ENCODE measurements around the gene SRBD1. TPM values are rescaled to one million over a fixed set of nuclear protein-coding genes. Genes with fewer than 3 reads are reported as not detected.

SRBD1 gene
- total RNA-seq, 1 experiment from 2014 or later, result 20.6 TPM

DNA sequence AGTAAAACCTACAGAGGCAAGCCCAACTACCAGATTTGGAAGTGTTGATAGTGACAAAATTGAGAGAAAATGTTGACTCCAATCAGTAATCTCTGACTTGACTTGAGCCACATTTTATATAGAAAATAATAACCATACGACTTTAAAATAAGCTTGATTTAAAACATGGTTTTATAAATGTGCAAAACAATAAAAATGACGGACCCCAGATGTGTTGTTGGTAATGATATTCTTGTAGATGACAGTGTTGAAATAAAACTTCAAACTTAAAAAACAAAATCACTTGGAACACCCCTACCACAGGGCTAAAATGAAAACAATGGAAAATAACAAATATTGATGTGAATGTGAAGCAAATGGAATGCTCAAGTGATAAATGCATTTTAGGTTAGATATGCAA lies 188.1 kb downstream of the SRBD1 start:
- RAD21 ChIA-PET (ENCODE audit: low non-redundant PET in 1 of 2, low total read pairs in 2 of 2, uncharacterized antibody in 2 of 2, unreplicated experiment in 2 of 2), result no interaction called here
- Histone ChIP-seq H3K4me1 (ENCODE audit: control insufficient read depth in 1 of 2, insufficient read depth in 2 of 2, low read length in 2 of 2) (no peaks in the 10 kb centered on the region), H3K36me3 (ENCODE audit: control insufficient read depth in 1 of 2, insufficient read depth in 2 of 2, low read length in 2 of 2) (no peaks in the 10 kb centered on the region), H3K4me2 (ENCODE audit: low read length) (no peak overlapping the region), H3K79me2 (ENCODE audit: insufficient read depth, low read length) (no peaks in the 10 kb centered on the region), H3K9me3 (ENCODE audit: control insufficient read depth in 1 of 2, insufficient read depth in 1 of 2, low read depth in 1 of 2, low read length in 2 of 2) (no peaks in the 10 kb centered on the region), H3K9ac (ENCODE audit: low read length) (no peak overlapping the region), H3K27me3 (ENCODE audit: insufficient read depth, low read length) (no peaks in the 10 kb centered on the region), H2AFZ (ENCODE audit: low read depth, low read length, poor library complexity, severe bottlenecking) (no peak overlapping the region), H4K20me1 (ENCODE audit: insufficient read depth) (no peaks in the 10 kb centered on the region), H3K27ac (ENCODE audit: low read depth, low read length) (no peak overlapping the region), H3K9me2 (ENCODE audit: insufficient read depth) (no peaks in the 10 kb centered on the region), H3K4me3 (replicated peaks in 1 of 2; ENCODE audit: low read depth in 1 of 2, low read length in 2 of 2) (no peak overlapping the region)
- DNase-seq (ENCODE audit: low read depth, low spot score) (no peak), ATAC-seq (no peak)
- CTCF ChIA-PET, result no interaction called here
- intact Hi-C loops (cut with micrococcal nuclease), result no loop called here
- POLR2A ChIA-PET, result no interaction called here
- BruUV-seq (replicated peaks), result no TSS peak
- TF ChIP-seq EZH2phosphoT487 (IDR thresholded peaks at IDR 0.05; ENCODE audit: borderline replicate concordance) (no peak), ZFX (IDR thresholded peaks at IDR 0.05) (no peak), CBX3 (IDR thresholded peaks at IDR 0.05; ENCODE audit: low read depth) (no peak), RAD21 (IDR thresholded peaks at IDR 0.05; ENCODE audit: low read depth) (no peak), POLR2A (IDR thresholded peaks at IDR 0.05; ENCODE audit: borderline replicate concordance, extremely low read depth, insufficient read depth, insufficient read length) (no peak), ELF1 (IDR thresholded peaks at IDR 0.05; ENCODE audit: borderline replicate concordance, low read depth) (no peak), POLR2AphosphoS5 (IDR thresholded peaks at IDR 0.05; ENCODE audit: low read depth, low read length) (no peak), YY1 (IDR thresholded peaks at IDR 0.05; ENCODE audit: extremely low read depth, insufficient replicate concordance, low read depth, low read length) (no peak), FOSL1 (IDR thresholded peaks at IDR 0.05; ENCODE audit: low read depth) (no peak), EGR1 (IDR thresholded peaks at IDR 0.05; ENCODE audit: low read depth) (no peak), TCF7L2 (IDR thresholded peaks at IDR 0.05; ENCODE audit: borderline replicate concordance, extremely low read depth, insufficient read depth, insufficient read length) (no peak), ZNF274 (IDR thresholded peaks at IDR 0.05; ENCODE audit: low read depth, low read length) (no peak), SRF (IDR thresholded peaks at IDR 0.05; ENCODE audit: low read depth) (no peak), MAX (IDR thresholded peaks at IDR 0.05) (no peak), REST (IDR thresholded peaks at IDR 0.05; ENCODE audit: low read depth) (no peak), CTCF (IDR thresholded peaks at IDR 0.05 in 2 of 3, conservative IDR thresholded peaks at IDR 0.05 in 1 of 3; ENCODE audit: borderline replicate concordance in 1 of 3, insufficient read depth in 1 of 3, low read depth in 2 of 3, low read length in 2 of 3) (no peak), CEBPB (IDR thresholded peaks at IDR 0.05; ENCODE audit: low read depth) (no peak), EZH2 (IDR thresholded peaks at IDR 0.05) (no peak)
- TF ChIP-seq, protein P1, sequence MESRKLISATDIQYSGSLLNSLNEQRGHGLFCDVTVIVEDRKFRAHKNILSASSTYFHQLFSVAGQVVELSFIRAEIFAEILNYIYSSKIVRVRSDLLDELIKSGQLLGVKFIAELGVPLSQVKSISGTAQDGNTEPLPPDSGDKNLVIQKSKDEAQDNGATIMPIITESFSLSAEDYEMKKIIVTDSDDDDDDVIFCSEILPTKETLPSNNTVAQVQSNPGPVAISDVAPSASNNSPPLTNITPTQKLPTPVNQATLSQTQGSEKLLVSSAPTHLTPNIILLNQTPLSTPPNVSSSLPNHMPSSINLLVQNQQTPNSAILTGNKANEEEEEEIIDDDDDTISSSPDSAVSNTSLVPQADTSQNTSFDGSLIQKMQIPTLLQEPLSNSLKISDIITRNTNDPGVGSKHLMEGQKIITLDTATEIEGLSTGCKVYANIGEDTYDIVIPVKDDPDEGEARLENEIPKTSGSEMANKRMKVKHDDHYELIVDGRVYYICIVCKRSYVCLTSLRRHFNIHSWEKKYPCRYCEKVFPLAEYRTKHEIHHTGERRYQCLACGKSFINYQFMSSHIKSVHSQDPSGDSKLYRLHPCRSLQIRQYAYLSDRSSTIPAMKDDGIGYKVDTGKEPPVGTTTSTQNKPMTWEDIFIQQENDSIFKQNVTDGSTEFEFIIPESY (IDR thresholded peaks at IDR 0.05; ENCODE audit: extremely low read depth, insufficient replicate concordance, low read length), result no peak
- TF ChIP-seq, protein P2, sequence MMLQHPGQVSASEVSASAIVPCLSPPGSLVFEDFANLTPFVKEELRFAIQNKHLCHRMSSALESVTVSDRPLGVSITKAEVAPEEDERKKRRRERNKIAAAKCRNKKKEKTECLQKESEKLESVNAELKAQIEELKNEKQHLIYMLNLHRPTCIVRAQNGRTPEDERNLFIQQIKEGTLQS (IDR thresholded peaks at IDR 0.05), result no peak

Data from HCT116 (cell line).